GM19324 (cell line): ENCODE results near the gene REM1.

Experiments
- ATAC-seq: cut with Tn5 transposase; IDR thresholded peaks from one replicate; pipeline ENCODE4 v1.9.1; 2021; ENCODE audit warnings: mild to moderate bottlenecking, moderate library complexity; ENCODE audit not compliant: unreplicated experiment, low FRiP score

Gene REM1

GRCh38 chr20:31484001-31484400 is 8.9 kb downstream of the REM1 start:
- ATAC-seq = no peak

GRCh38 chr20:31485450-31486339 is 10.6 kb downstream of the REM1 start:
- ATAC-seq = no peak

- no peak for ATAC-seq
Measured at GRCh38 chr20:31488115-31488514, 13.0 kb downstream of the REM1 start.

GRCh38 chr20:31489152-31489551 is 14.1 kb downstream of the REM1 start:
- no peak for ATAC-seq

- no peak for ATAC-seq
Measured at GRCh38 chr20:31490752-31491151, 15.7 kb downstream of the REM1 start.

- ATAC-seq = no peak
Measured at GRCh38 chr20:31494131-31494530, 19.0 kb downstream of the REM1 start.

- no peak for ATAC-seq
Measured at GRCh38 chr20:31496761-31497295, 21.7 kb downstream of the REM1 start.

GRCh38 chr20:31497838-31498540 is 22.9 kb downstream of the REM1 start:
- no peak for ATAC-seq

- ATAC-seq = no peak
Measured at GRCh38 chr20:31500527-31500926, 25.4 kb downstream of the REM1 start.

- ATAC-seq = peak; percentile 78
Measured at GRCh38 chr20:31502884-31503673, 28.0 kb downstream of the REM1 start.

GRCh38 chr20:31505903-31506302 is 30.8 kb downstream of the REM1 start:
- ATAC-seq = no peak

- ATAC-seq = no peak
Measured at GRCh38 chr20:31508517-31509244, 33.6 kb downstream of the REM1 start.

GRCh38 chr20:31514154-31515071 is 39.3 kb downstream of the REM1 start, which contains the start of gene HM13:
Gene HM13, plus strand, starts transcription at chr20:31514442. Its CDS starts 110 bp downstream, at chr20:31514552.
- ATAC-seq = peak; percentile 91

- no peak for ATAC-seq
Measured at GRCh38 chr20:31515072-31515774, 40.1 kb downstream of the REM1 start.

GRCh38 chr20:31515775-31516107 is 40.7 kb downstream of the REM1 start:
- no peak for ATAC-seq

- ATAC-seq = no peak
Measured at GRCh38 chr20:31516166-31516565, 41.1 kb downstream of the REM1 start.

GRCh38 chr20:31516651-31517050 is 41.6 kb downstream of the REM1 start:
- ATAC-seq = no peak

GRCh38 chr20:31517373-31517772 is 42.3 kb downstream of the REM1 start:
- ATAC-seq = no peak
